ENCODE results near the gene TUFM. TPM values are rescaled to one million over a fixed set of nuclear protein-coding genes. Genes with fewer than 3 reads are reported as not detected.
"Not testable (repeated sequence)": the region's sequence is repeated elsewhere in the genome, so short reads cannot be mapped to it uniquely, and the experiment has no call there.

Gene TUFM
- total RNA-seq, 1 donor from 2014 or later, result 197 TPM

DNA sequence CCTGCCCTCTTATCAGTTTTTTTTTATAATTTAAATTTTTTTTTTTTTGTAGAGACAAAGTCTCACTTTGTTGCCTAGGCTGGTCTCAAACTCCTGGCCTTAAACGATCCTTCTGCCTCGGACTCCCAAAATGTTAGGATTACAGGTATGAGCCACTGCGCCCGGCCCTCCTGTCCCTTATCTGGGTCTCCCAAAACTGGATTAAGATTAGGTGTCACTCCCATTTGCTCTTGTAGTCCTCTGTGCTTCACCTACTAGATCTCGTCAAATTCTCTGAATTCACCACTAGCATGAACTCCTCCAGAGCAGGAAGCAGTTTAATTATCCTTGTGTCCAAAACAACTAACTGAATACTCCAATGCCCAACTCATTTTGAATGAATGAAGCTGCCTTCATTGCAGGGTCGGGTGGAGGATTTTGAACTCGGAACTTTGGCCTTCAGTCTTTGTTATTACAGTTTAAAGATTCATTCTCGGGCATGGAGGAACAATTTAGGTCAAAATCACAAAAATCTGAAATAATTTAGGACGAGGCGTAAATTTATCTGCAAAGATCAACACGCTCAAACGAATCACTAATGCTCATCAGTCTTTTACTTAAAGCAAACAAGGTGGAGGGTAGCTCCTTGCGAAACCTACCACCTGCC is 24.2 kb downstream of the TUFM start:
- TF ChIP-seq, protein P1, sequence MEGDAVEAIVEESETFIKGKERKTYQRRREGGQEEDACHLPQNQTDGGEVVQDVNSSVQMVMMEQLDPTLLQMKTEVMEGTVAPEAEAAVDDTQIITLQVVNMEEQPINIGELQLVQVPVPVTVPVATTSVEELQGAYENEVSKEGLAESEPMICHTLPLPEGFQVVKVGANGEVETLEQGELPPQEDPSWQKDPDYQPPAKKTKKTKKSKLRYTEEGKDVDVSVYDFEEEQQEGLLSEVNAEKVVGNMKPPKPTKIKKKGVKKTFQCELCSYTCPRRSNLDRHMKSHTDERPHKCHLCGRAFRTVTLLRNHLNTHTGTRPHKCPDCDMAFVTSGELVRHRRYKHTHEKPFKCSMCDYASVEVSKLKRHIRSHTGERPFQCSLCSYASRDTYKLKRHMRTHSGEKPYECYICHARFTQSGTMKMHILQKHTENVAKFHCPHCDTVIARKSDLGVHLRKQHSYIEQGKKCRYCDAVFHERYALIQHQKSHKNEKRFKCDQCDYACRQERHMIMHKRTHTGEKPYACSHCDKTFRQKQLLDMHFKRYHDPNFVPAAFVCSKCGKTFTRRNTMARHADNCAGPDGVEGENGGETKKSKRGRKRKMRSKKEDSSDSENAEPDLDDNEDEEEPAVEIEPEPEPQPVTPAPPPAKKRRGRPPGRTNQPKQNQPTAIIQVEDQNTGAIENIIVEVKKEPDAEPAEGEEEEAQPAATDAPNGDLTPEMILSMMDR (conservative IDR thresholded peaks at IDR 0.05), result no peak
- peak overlapping the region; percentile 79 for H3K27ac Mint-ChIP-seq (ENCODE audit: unreplicated experiment)
- H3K27me3 Mint-ChIP-seq (ENCODE audit: low read depth), result no peaks in the 10 kb centered on the region
- H3K4me1 Mint-ChIP-seq, result peaks cover 39% of the 10 kb centered on the region
- peak overlapping the region; percentile 89 for H3K4me3 Mint-ChIP-seq
- H3K9me3 Mint-ChIP-seq, result no peaks in the 10 kb centered on the region
- peaks cover 13% of the 10 kb centered on the region for H3K36me3 Mint-ChIP-seq (ENCODE audit: low read depth)
- no peak for DNase-seq (ENCODE audit: low read depth, low spot score)

DNA sequence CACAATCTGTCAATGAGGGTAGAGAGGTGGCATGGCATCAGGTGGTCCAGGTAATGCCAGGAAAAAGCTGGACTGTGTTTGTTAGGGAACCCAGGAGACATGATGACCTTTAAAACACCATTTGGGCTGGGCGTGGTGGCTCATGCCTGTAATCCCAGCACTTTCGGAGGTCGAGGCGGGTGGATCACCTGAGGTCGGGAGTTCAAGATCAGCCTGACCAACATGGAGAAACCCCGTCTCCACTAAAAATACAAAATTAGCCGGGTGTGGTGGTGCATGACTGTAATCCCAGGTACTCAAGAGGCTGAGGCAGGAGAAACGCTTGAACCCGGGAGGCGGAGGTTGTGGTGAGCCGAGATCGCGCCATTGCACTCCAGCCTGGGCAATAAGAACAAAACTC is 25.6 kb downstream of the TUFM start:
- not testable (repeated sequence) for DNase-seq (ENCODE audit: low read depth, low spot score); H3K27me3 Mint-ChIP-seq (ENCODE audit: low read depth); H3K9me3 Mint-ChIP-seq; H3K36me3 Mint-ChIP-seq (ENCODE audit: low read depth)
- Mint-ChIP-seq H3K4me1 (peaks cover 31% of the 10 kb centered on the region), H3K27ac (ENCODE audit: unreplicated experiment) (peak overlapping the region; percentile 39), H3K4me3 (peak overlapping the region; percentile 73)

DNA sequence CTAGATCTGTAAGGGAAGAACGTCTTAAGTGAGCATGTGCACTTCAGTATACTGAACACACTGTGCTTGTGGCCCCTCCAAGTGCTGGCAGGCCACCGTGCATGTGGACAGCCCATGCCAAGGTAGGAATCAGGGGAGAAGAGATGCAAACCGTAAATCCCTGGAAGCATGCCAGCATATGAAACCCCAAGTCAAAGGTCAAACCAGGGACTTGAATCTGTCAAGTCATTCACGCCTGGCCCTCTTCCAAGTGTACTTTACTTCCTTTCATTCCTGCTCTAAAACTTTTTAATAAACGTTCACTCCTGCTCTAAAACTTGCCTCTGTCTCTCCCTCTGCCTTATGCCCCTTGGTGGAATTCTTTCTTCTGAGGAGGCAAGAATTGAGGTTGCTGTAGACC is 26.1 kb downstream of the TUFM start:
- no peaks in the 10 kb centered on the region for H3K36me3 Mint-ChIP-seq (ENCODE audit: low read depth)
- no peak overlapping the region for H3K27ac Mint-ChIP-seq (ENCODE audit: unreplicated experiment)
- peak overlapping the region; percentile 58 for H3K4me3 Mint-ChIP-seq
- DNase-seq (ENCODE audit: low read depth, low spot score), result no peak
- no peaks in the 10 kb centered on the region for H3K27me3 Mint-ChIP-seq (ENCODE audit: low read depth)
- TF ChIP-seq, protein P1 (conservative IDR thresholded peaks at IDR 0.05), result no peak
- H3K4me1 Mint-ChIP-seq, result peaks cover 25% of the 10 kb centered on the region
- H3K9me3 Mint-ChIP-seq, result no peaks in the 10 kb centered on the region

DNA sequence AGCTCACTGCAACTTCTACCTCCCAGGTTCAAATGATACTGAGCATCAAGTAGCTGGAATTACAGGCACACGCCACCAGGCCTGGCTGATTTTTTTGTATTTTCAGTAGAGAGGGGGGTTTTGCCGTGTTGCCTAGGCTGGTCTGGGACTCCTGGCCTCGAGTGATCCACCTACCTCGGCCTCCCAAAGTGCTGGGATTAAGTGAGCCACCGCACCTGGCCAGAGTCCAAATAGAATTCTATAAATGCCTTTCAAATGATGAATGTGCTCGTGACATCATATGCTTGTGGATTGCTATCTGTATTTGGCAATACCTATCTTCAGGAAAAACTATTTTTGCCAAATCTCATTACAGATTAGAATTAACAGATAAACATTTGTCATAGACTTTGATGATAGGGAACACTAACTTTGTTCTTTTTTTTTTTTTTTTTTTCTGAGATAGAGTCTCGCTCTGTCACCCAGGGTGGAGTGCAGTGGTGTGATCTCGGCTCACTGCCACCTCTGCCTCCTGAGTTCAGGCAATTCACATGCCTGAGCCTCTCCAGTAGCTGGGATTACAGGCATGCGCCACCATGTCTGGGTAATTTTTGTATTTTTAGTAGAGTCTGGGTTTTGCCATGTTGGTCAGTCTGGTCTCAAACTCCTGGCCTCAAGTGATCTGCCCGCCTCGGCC is 38.6 kb downstream of the TUFM start:
- not testable (repeated sequence) for H3K4me1 Mint-ChIP-seq; H3K9me3 Mint-ChIP-seq; H3K4me3 Mint-ChIP-seq; H3K36me3 Mint-ChIP-seq (ENCODE audit: low read depth); H3K27ac Mint-ChIP-seq (ENCODE audit: unreplicated experiment); H3K27me3 Mint-ChIP-seq (ENCODE audit: low read depth); DNase-seq (ENCODE audit: low read depth, low spot score)

DNA sequence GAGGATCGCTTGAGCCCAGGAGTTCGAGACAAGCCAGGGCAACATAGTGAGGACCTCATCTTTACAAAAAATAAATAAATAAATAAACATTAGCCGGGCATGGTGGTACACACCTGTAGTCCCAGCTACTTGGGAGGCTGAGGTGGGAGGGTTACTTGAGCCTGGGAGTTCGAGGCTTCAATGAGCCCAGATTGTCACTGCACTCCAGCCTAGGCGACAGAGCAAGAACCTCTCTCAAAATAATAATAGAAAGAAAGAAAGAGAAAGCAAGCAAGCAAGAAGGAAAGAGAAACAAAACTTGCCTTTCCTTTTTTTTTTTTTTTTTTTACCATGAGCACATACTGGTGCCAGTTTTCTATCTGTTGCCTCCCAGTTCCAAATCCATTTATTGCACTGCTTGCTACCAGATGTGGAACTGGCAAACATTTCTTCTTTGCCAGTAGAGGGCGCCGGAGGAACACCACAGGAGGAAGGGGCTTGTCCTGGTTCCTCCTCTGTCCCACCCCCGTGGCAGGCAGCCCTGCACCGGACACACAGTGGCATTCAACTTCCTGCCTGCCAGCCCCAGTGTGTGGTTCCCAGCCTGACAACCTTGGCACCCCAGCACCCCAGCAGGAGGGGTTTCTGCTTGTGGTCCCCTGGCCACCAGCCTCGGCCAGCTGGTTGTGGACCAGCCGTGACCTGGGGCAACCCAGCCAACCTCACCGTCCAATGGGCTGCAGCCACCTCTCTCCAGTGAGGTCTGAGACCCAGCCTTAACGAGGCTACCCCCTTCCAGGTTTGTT is 43.7 kb downstream of the TUFM start:
- H3K36me3 Mint-ChIP-seq (ENCODE audit: low read depth); H3K27ac Mint-ChIP-seq (ENCODE audit: unreplicated experiment); H3K9me3 Mint-ChIP-seq; H3K4me1 Mint-ChIP-seq; H3K27me3 Mint-ChIP-seq (ENCODE audit: low read depth); H3K4me3 Mint-ChIP-seq: not testable (repeated sequence)
- DNase-seq (ENCODE audit: low read depth, low spot score), result peak; percentile 53
- TF ChIP-seq, protein P1 (conservative IDR thresholded peaks at IDR 0.05), result peak; percentile 58

Small RNA genes lying within 50 kb of the gene (microRNA-seq; reads per million reads assigned to microRNA genes)
- not detected for gene MIR4721

Other genes starting within 250 kb of the TUFM start
- gene SULT1A2, start 249.3 kb downstream of the TUFM start, total RNA-seq, result 0.23 TPM in 1 of 2 replicates, not detected in the other
- gene SULT1A1, start 236.3 kb downstream of the TUFM start, total RNA-seq, result 0.96 and 1.7 TPM in 2 replicates
- gene NPIPB8, start 208.3 kb downstream of the TUFM start, total RNA-seq, result not detected in 2 replicates
- gene EIF3C, start 134.9 kb downstream of the TUFM start, total RNA-seq, result 901 and 985 TPM in 2 replicates
- 1.6 and 3.7 TPM in 2 replicates for gene NPIPB9, start 94.6 kb downstream of the TUFM start, total RNA-seq
- 272 and 276 TPM in 2 replicates for gene ATXN2L, start 23.3 kb downstream of the TUFM start, total RNA-seq
- gene SH2B1, start 17.5 kb upstream of the TUFM start, total RNA-seq, result 60.6 and 66.9 TPM in 2 replicates
- gene ATP2A1, start 32.1 kb upstream of the TUFM start, total RNA-seq, result 3.1 and 3.3 TPM in 2 replicates
- gene RABEP2, start 78.9 kb upstream of the TUFM start, total RNA-seq, result 19.9 and 20.2 TPM in 2 replicates
- not detected in 2 replicates for gene CD19, start 85.6 kb upstream of the TUFM start, total RNA-seq
- 63.9 and 67.3 TPM in 2 replicates for gene NFATC2IP, start 104.6 kb upstream of the TUFM start, total RNA-seq
- 48.1 and 48.2 TPM in 2 replicates for gene SPNS1, start 128.4 kb upstream of the TUFM start, total RNA-seq
- 4.9 and 6.2 TPM in 2 replicates for gene LAT, start 138.7 kb upstream of the TUFM start, total RNA-seq

Measured in neural crest cell (in vitro differentiated cells).